ENCODE data around the gene MRPL24.

MRPL24 gene

DNA sequence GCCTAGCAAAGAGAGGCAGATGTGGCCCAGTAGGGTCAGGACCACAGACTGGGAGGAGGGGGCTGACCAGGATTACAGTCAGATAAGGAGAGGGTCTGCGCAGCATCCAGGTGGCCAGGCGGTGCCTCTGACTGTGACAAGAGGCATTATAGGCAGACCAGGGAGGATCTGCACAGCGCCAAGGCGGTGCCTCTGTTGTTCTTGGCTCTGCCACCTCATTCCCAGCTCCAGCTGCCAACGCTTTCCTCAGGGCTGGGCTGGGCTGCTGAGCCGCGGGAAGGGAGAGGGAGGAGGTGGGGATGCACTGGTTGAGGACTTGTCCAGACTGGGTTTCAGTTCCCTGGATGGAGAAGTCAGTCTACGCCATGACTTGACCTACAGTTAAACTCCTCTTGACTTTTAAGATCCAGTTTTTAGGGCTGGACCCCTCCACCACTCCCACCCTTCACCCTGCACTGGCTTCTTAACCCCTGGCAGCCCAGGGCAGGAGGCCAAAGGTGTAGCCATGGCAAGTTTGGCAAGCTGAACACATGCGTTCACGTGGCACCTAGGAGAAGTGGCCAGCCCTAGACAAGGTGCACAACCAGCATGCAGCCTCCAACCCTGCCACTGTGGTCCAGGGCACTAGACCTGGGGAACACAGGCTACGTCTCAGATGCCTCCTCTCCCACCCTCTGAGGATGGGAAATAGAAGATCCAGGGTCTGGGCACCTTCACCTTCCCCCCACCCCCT, 31.0 kb downstream of the MRPL24 start:
- DNase-seq, result no peak

DNA sequence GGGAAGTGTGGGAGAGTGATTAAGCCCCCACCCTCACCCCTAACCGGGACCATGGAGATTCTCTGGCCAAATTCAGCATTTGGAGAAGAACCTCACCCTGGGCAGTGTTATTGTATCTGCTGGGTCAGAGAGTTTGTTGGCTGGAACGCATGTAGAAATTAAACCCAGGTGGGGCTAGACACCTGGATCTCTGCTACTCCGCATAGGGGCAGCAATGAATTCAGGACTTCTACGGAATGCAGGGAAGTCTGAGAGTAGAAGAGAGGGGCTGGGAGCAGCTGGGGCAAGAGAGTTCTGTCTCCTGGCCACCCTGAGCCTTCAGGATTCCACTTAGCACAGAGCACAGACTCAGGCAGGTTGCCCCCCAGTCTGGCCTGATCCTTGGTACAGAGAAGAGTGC, 31.9 kb downstream of the MRPL24 start:
- no peak for DNase-seq

DNA sequence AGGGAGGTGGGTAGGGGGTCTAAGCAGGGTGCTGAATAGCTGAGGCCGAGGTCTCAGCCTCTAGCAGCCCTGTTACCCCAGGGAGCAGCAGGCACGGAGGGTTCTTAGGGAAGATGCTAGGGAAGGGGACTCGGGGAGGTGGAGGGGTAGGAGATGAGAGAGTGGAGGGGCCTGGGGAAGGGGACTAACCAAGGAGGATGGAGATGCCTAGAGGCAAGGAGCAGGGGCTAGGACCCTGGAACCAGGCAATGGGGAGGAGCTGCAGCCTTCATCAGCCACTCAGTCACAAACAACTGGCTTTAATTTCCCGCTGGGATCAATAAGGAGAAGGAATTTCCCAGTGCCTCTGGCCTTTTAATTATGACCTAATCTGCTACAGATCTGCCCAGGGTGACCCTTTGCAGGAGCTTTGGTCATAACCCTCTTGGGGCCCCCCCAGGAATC, 32.6 kb downstream of the MRPL24 start:
- no peak for DNase-seq

DNA sequence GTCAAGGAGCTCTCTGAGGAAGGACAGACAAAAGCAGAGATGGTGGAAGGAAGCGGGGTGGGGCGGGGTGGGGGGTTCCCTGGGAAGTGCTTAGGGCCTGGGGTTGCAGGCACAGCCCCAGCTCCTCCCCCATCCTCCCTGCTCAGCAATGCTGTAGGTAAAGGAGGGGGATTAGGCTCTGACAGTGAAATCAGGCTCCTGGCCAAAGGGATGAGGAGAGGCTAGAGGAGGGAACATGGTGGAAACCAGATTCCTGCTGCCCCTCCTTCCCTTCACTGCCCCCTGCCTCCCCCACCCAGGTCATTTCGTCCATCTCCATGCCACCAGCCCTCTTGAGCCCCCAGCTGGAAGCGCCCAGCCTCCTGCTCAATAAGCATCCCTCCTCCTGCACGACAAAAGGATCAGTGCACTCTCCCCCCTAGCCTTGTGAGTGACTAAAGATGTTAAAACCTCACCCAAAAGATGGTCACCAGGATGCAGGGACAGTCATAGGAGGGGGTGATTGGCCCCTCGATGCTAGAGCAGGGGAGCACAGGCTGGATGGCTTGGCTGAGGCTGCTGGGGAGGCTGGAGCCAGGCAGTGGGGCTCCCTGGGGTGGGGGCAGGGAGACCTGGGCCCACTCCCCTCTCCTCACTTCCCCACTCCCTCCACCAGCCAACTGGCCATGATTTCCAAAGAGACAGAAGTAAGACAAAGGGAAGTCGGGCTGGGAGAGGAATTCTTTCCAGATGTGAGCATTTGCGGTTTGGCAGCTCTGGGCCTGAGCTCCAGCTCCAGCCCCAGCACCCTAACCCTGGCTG, 33.3 kb downstream of the MRPL24 start:
- DNase-seq, result no peak

DNA sequence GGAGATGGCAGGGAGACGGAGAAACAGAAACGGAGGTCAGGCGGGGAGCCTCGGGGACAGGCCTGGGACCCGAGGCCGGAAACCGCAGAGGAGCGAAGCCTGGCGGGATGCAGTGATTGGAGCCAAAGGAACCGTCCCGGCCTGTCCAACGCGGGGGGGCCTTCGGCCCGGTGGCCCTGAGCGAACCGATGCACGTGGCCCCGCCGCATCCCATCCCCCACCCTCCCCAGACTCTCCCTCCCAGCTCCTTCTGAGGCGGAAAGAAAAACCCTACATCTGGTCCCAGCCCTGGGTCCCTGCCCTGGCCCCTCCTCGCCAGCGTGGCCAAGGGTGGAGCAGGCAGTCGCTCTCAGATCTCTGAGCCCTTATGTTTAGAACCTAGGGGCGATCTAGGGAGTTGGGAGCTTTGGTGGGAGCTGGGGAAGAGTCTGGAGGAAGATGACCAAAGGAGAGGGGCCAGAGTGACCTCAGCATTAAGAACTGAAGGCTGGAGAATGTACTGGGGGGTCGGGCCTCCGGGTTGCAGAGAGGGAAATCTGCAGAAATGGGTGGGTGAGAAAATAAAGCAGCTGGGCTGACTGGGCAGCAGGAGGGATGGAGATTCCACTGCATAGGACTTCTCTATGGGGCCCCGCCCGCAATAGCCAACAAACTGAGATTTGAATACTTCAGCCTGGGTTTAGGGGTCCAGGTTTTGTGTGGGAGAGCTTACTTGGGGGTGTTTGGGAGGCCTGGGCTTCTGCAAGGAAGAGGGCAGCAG, 34.1 kb downstream of the MRPL24 start:
- peak in 1 of 5 donors; percentile 22 for DNase-seq

DNA sequence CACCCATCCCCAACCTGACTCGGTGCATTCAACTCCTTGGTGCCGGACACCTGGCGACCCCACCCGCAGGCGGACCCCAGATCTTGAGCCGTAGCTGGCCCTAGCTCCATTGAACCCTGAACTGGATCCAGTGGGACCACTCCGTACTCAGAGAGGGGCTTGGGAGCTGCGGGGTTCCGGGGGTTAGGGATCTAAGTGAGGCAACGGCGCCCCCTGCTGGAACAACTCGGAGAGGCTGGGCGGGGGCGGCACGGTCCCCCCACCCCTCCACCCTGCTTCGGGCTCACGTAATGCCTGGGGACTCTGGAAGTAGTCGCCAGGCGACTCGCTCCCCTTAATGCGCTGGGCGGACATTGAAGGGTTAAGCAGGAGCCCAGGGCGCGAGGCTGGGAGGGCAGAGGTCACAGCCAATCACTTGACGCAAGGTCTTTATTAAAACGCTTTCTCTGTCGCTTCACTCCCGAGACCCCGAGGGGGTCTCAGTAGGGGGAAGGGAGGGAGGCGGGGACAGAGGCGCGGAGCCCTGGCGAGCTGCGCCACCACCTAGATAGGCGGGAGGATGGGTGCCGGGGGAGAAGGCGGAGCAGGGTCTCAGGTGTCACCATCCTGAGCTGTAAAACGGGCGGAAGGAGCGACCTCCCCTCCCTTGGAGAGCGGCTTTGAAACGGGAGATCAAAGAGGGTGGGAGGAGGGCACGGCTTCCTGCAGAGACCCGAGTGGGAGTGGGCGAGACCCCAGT, 34.8 kb downstream of the MRPL24 start:
- peak; percentile 45 to 66 (median 58) for DNase-seq

DNA sequence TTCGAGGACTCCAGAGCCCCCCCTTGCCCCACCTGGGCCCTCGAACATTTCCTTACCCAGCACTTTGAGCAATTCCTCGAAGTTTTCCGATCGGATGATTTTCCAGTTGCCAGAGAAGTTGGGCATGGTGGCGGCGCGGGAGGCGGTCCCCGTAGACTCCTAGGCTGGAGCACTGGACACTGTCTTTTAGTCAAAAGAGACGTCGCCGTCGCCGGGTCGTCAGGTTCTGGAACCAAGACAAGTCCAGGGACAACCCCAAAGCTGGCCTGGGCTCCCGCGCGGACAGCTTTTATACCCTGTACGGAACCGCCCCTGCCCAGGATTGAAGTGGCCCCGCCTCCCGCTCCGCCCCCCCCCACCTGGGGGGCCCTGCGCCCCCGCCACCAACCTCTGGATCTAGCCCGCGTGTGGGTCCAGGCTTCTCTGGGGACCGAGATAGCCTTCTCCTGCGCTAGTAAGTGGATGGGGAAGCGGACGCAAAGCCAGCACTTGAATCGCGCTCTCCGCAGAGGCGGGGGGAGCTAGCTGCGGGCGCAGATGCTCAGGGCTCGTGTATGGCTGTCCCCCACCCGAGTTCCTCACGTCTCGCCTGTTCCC, 35.5 kb downstream of the MRPL24 start, which contains the start of gene CRABP2:
CRABP2 (minus strand) TSS at position 263 of the 597 bp plus-strand sequence; CDS start at position 126, 137 bp downstream.
- peak in 2 of 5 donors; percentile 23 to 30 for DNase-seq

DNA sequence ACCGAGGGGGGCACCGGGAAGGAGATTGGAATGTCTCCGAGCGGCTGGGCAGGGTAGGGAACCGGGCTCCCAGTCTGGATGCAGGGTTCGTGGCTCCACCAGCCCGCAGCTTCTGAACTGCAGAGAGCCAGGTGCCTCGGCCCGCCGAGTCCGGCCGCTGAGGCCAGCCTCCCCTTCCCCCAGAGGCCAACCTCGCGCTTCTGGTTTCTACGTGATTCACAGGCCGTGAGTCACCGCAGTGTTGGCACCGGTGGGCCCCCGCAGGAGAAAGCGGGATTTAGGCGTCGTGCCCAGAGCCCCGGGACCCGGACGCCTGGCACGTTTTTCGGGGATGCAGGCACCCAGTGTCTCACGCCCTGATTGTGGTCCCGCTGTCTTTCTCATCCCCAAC, 36.0 kb downstream of the MRPL24 start:
- no peak for DNase-seq

DNA sequence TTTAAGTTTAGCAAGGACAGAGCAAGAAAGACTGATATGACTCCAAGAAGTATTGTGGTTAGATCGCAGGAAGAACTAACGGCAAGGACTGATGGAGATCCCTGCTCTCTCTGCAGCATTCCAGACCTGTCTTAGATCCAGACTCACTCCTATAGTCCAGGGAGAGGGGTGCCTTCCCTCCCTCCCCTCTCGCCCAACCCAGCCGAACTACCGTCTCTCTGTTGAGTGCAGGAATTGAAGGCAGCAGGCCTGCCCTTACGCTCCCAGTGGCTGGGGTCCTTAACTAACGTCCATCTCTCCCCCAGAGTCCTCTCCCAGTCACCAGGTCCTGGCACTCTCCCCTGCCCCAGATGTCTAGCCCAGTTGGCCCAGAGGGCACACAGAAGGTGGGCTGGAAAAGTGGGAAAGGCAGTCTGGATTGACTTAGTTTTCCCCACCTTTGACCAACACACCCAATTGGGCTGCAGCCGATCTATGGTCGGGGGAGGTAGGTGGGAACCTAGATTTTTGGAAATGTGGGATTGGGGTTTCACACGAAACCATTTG, 36.6 kb downstream of the MRPL24 start:
- no peak for DNase-seq

DNA sequence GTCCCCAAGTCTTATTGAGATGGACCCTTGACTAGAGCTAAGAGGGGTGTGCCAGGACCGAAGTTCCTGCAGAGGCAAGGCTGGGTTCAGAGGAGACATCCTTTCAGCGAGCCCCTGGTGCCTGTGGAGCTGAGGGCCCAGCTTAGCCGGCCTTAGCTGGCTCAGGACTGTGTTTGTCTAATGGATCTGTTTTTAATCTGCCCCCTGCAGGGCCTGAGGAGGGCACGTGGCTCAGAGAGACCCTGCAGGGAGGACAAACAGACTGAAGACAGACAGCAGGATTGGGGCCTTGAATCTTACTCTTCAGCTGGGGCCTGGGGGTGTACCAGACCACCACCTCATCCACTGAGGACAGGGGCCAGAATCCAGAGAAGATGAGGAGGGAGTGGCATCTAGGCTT, 37.1 kb downstream of the MRPL24 start:
- no peak for DNase-seq

DNA sequence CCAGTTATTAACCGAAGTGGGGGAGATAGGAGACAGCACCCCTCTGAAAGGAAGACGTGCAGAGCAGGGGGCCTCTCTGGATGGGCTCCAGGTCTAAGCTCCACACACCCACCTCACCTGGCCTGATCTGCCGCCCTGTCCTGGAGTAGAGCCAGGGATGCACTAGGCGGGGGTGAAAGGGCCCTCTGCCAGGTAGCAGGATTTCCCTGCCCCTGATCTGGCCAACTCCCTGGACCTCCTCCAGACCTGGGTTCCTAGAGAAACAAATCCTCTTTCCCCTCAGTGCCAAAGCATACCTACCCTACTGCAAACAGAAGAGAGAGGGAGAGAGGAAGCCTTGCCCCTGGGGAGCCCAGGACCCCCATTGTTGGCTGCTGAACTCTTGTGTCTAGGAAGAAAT, 37.6 kb downstream of the MRPL24 start:
- no peak for DNase-seq

DNA sequence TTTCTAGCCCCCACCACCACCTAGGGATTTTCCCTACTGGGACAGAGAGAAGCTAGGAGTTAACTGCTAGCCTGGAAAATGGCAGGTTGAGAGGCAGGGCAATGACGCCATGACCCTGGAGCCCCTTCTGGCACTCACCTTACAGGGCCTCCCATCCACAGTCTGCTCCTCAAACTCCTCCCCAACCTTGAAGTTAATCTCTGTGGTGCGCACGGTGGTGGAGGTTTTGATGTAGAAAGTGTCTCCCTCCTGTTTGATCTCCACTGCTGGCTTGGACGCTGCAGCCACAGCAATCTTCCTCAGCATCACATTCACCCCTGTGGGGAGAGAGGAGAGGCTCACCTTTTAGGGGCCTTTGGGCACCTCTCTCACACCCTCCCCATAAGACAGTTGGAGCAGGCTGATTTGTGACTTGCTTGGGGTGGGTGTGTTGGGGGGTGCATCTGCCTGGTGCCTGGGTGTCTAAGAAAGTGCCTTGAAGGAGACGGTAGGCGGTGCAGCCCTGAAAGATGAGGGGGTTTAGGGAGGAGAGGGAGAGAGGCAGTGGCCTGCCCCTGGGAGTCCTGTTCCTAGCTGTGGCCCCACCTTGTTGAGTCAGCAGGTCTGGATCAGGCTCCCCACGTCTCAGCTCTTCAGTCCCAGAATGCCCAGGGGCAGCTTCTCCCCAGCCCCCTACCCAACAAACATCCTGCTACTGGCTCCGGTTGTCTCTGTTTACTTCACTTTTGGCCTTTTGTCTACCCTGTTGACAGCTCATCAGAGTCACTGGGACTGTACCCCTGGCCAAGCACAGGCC, 40.0 kb downstream of the MRPL24 start:
- no peak for DNase-seq

DNA sequence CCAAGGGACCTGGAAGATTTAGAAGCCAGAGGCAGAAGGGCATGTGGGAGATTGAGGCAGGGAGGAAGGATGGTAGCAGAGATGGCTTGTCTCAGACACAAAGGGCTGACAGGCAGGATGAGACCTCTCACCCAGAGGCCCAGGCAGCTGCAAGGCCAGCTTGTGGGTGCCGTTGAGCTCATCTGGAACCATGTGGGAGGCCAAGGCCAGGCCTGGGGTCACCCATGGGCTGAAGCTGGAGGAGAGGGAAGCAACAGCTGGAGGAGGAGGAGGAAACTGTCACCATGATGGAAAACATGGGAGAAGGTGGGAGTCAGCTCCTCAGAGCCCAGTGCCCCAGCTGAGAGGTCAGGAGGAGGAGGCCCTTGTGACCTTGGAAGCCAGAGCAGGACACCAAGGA, 41.9 kb downstream of the MRPL24 start:
- no peak for DNase-seq

DNA sequence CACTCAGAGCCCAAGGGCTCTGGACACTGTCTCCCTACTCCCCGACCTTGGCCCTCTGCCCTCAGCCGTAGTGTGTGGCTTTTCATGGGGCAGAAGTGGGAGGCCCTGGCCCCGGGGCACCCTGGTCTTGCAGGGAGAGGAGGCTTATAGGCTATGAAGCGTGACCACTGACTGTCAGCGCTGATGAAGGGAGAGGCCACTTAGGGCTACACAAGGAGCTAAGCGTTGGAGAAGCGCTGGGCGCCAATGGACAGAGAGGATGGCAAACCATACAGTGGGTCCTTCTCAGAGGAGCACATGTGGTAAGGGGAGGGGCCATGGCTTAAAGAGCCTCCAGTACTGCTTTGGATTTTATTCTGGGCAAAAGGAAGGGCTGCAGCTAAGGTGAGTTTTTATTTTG, 43.4 kb downstream of the MRPL24 start:
- DNase-seq, result no peak

DNA sequence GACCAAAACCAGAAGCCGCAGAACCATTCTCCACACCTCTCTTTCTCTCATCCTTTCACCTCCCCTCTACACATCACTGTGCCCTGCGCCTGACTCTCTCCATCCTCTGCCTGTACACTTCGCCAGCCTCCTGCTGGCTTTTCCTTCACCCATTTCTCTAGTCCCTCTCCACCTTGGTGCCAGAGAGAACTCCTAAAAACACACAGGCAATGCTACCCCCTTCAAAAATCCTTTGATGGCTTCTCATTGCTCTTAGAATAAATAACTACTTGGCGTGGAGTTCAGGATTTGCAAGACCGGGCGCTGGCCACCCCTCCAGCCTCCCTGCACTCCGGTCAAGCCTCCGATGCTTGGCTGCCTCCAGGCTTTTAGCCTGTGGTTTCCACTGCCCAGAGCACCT, 44.1 kb downstream of the MRPL24 start:
- DNase-seq, result no peak

DNA sequence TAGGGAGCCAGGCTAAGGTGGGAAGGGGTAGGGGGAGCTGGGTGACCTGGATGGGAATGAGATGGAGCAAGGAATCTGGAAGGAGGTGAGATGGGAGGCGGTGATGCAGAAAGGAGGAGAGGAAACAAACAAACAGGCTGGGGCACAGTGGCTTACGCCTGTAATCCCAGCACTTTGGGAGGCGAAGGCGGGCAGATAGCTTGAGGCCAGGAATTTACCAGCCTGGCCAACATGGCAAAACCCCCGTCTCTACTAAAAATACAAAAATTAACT, 46.3 kb downstream of the MRPL24 start:
- DNase-seq, result no peak

DNA sequence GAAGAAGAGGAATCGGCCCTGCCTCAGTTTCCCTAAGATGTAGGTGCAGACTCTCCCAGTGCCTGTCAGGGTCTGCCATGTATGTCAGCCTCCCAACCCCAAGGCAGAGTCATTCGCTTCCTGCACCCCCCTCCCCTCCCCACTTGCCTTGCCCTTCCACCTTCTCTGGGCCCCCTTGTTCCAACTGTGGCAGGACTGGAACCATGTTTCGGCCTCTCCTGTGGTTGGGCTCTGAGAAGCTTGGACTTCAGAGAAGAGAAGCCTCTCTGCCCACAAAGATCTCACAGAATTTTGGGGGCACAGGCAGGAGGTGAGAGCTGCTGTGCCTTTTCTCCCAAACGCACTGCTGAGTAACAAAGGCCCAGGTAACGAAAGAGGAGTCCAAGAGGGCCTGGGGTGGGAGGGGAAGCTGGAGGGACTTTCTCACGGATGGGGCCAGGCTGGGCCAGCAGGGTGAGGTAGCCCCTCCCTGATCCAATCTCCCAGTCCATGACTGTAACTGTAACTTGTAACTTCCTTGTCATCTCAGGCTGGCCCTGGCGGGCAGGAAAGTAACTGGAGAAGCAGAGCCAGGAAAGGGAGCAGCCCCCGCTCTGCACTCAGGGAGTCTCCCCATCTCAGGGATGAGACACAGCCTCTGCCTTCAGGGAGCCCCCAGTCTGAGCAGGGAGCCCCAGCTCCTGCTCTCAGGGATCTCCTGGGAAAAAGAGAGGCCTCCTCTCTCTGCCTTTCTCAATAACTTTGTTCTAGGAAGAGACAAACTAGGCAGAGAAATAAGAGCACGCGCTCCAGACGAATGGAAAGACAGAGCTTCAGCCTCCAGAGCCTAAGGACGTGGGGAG, 46.8 kb downstream of the MRPL24 start:
- no peak for DNase-seq

DNA sequence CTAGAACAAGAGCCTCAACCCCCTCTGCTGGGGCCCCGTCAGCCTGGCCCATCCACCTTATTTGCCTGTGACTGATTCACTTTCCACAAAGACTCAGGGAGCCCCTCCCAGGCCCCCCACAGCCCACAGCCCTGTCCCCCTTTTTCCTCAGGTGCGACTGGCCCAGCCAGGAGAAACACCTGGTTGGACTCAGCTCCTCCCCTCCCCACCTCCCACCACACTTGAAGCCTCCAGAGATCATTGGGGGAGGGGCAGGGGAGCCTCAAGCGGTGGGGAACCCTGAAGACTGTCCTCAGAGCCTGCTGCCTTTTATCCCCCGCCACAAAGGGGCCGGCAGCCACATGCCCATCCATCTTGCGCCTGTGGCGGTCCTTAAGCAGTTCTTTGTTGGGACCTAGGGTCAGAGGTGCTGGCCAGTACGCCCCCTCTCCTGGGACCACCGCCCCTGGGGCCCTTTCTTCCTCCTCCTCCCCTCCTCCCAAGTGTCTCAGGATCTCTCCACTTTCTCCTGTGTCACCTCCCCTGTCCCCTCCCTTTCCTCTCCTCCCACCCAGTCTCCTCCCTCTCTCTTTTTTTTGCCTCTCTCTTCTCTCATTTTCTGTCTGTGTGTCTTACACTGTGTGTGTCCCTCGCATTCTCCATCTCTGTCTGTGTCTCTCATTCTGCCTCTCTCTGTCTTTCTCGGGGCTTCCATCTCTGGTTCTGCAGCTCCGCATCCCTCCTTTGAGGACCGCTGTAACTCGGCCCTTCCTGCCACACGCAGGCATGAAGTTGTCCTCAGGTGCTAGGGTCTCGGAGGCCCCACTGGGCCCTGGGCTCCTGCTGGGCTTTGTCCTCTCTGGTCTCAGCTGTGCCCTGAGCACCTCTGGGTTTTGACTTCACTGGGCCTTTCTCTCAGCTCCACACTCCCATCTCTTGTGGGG, 47.7 kb downstream of the MRPL24 start:
- peak in 1 of 5 donors; percentile 8 for DNase-seq

DNA sequence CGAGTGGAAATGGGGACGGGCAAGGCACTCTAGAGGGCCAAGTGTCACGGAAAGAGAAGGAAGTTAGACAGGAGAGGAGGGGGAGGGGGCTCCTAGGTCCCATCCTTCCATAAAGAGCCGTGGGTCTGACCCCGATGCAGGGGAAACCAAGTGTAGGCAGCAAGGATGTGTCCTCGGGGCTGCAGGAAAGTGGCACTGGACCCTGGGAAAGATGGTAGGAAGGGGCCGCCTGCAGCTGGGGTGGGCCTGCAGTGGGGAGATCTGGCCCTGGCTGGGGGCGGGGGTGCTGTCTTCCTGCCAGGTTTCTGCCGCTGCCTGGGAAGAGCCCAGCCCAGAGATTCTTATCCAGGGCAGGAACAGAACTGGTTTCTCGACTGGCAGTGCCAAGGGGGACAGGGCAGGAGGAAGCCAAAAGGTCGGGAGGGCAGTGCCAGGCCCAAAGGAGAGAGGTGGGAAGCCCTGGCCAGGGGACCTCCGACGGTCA, 48.4 kb downstream of the MRPL24 start:
- DNase-seq, result no peak

Measured in T-helper 1 cell (primary cell).